H7 (cell line): Measurements from ENCODE around the gene UGT3A2. TPM values are rescaled to one million over a fixed set of nuclear protein-coding genes. Genes with fewer than 3 reads are reported as not detected.
"Not testable (repeated sequence)": the region's sequence is repeated elsewhere in the genome, so short reads cannot be mapped to it uniquely, and the experiment has no call there.

ENCODE experiments used
- DNase-seq: peaks from one replicate; pipeline ENCODE4 v3.0.0; 2012
- H3K27me3 ChIP-seq: 2 replicates; pipeline ENCODE4 v1.6.0; 2011; ENCODE audit warnings: mild to moderate bottlenecking, low read length; ENCODE audit not compliant: control insufficient read depth, insufficient read depth
- H3K36me3 ChIP-seq: replicated peaks from 2 replicates; pipeline ENCODE4 v1.5.1; 2011; ENCODE audit warnings: low read length; ENCODE audit not compliant: control insufficient read depth, insufficient read depth
- H3K4me3 ChIP-seq: 2 replicates; pipeline ENCODE4 v1.5.1; 2011; ENCODE audit warnings: low read depth, mild to moderate bottlenecking, control low read depth, low read length, moderate library complexity; ENCODE audit not compliant: insufficient read depth
- total RNA-seq: library from RNA; depleted of rRNA; stranded (reverse); fragments of >200 nt; shearing (Covaris generic); gene quantifications from 2 replicates; pipeline ENCODE4 v1.2.3, GENCODE V29; 2014

UGT3A2 gene
- total RNA-seq, 1 experiment from 2014 or later = 4.7 TPM

DNA sequence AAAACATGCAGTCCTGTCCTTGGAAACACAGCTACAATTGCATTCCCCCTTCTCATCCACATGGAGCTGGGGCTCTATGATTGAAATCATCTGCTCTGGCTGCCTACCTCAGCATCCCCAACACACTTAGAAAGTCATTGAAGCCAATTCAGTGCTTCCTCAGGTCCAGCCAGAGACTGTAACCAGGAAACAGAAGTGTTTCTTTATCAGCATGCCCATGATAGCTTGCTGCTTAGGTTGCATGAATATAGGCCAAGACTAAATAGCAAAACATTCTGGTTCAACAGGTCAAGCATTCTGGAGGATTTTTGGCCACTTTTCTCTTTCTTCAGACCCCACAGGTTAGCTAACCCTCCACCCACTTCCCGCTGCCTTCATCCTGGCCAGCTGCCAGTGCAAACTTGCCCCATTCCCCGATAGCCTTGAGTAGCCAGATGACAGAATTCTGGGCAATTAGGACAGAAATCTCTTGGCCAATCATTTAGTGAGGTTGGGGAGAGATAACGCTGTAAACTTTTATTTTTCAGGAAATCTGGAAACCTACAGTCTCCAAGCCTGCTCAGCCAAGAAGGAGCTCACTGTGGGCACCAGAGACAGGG is 32.0 kb downstream of the UGT3A2 start:
- H3K27me3 ChIP-seq, H3K4me3 ChIP-seq, DNase-seq, H3K36me3 ChIP-seq: not testable (repeated sequence)

DNA sequence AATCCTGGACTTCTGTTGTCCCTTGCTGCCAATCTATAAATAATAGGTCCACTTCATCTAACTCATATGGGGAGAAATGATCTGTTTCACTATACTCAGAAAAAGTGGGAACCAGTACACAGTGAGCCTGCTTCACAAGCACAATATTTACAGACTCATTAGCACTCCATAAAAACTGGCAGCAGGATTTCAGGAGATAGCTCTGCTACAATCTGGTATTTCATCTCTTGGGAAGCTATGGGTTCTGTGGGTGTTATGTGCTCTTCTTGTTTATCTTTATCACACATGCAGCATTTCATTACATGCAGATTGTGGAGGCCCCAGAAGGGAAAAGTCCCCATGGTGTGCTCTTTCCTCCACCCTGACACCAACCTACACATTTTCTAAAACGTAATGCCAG is 33.2 kb downstream of the UGT3A2 start:
- Histone ChIP-seq H3K4me3 (no peak overlapping the region), H3K36me3 (no peaks in the 10 kb centered on the region; the same call in 1 of the 2 replicates), H3K27me3 (no peaks in the 10 kb centered on the region)
- DNase-seq = no peak

DNA sequence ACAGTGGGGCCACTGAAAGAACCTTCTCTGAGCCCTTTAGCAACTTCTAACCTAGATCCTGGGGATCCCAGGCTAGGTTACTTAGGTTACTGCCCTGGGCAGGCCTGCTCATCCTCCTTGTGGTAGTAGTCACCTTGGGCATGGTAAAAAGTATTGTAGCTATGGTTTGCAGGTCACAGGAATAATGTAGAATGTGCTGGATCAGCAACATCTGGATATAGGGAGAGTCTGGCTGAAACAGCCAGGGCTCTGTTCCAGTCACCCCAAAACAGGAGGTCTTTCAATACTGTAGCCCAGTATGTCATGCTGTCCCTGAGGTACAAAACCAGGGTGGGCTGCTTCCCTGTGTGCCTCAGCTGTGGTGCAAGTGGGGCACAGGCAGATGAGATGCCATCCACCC is 33.6 kb downstream of the UGT3A2 start:
- DNase-seq = no peak
- H3K36me3 ChIP-seq = no peaks in the 10 kb centered on the region; the same call in 1 of the 2 replicates
- H3K27me3 ChIP-seq = no peaks in the 10 kb centered on the region
- H3K4me3 ChIP-seq = no peak overlapping the region

DNA sequence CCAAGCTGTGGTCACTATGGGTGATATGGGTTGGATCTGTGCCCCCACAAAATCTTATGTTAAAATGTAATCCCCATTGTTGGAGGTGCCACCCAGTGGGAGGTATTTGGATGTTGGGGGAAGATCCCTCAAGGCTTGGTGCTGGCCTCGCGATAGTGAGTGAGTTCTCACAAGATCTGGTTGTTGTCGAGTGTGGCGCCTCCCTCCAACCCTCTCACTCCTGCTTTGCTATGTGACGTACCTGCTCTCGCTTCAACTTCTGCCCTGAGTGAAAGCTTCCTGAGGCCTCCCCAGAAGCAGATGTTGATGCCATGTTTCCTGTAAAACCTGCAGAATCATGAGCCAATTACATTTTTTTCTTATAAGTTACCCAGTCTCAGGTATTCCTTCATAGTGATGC is 35.5 kb downstream of the UGT3A2 start:
- Histone ChIP-seq H3K36me3 (no peaks in the 10 kb centered on the region; the same call in 1 of the 2 replicates), H3K4me3 (no peak overlapping the region), H3K27me3 (no peaks in the 10 kb centered on the region)
- DNase-seq = no peak

DNA sequence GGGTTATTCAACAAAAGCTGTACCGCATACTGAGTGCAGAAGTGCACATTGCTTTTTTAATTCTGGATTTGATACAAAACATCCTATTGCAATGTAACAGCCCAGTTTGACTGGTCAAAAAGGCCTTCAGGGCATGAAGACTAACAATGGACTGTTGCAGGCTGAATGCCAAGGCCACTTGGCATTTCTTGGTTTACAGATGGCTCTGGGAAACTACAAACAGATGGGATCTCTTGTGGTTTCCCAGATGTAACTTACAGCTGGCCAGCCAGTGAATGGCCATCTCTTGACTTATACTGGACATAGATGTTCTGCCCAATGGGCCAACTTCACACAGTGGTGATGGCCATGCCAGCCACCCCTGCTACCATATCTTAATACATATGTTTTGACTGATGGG is 36.8 kb downstream of the UGT3A2 start:
- no peak for DNase-seq
- Histone ChIP-seq H3K36me3 (no peaks in the 10 kb centered on the region; the same call in 1 of the 2 replicates), H3K27me3 (no peaks in the 10 kb centered on the region), H3K4me3 (no peak overlapping the region)

DNA sequence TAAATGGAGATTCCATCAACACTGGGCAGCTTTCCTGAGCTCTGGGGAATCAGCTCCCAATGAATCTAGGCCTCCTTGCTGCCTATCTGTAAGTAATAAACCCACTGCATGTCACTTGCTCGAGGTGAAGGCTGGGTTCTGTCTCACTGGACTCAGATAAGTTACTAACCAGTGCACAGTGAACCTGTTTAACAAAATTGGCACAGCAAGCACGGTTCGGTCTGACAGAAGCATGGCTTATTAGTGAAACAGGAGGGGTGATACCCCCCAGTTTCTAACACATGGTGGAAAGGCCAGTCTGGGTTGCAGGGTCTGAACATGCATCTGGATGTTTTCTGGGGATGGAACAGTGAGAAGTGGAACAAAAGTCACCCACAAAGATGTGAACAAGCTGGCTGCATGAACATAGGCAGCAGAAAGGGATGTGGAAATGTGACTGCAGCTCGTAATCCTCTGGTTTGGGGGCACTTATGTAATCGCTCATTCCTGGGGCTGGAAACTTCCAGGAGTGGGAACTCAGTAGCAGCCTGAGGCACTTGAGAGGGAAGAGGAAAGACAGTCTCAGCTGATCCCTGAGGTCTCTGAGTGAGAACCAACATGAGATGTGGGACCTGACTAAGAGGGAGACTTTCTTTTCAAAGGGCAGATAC is 37.7 kb downstream of the UGT3A2 start:
- no peaks in the 10 kb centered on the region for H3K27me3 ChIP-seq
- no peak for DNase-seq
- H3K4me3 ChIP-seq = no peak overlapping the region
- H3K36me3 ChIP-seq = no peaks in the 10 kb centered on the region; the same call in 1 of the 2 replicates

DNA sequence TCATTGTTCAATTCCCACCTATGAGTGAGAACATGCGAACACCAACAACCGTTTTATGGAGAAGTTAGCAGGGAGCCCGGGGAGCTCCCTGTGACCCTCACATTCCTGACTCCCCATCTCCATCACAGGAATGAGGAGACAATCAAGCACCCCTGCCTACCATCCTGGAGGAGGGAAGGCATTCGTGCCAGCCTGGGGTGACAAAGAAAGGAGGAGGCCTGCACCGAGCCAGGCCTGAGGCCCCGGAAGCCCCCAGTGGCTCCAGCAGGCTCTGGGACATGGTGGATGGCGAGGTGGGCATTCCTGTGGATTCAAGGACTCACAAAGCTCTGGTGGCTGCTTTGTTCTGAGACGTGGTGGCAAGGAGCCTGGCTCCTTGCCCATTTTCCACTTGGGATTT is 39.0 kb downstream of the UGT3A2 start:
- Histone ChIP-seq H3K27me3 (no peaks in the 10 kb centered on the region), H3K4me3 (no peak overlapping the region), H3K36me3 (no peaks in the 10 kb centered on the region)
- DNase-seq = no peak

DNA sequence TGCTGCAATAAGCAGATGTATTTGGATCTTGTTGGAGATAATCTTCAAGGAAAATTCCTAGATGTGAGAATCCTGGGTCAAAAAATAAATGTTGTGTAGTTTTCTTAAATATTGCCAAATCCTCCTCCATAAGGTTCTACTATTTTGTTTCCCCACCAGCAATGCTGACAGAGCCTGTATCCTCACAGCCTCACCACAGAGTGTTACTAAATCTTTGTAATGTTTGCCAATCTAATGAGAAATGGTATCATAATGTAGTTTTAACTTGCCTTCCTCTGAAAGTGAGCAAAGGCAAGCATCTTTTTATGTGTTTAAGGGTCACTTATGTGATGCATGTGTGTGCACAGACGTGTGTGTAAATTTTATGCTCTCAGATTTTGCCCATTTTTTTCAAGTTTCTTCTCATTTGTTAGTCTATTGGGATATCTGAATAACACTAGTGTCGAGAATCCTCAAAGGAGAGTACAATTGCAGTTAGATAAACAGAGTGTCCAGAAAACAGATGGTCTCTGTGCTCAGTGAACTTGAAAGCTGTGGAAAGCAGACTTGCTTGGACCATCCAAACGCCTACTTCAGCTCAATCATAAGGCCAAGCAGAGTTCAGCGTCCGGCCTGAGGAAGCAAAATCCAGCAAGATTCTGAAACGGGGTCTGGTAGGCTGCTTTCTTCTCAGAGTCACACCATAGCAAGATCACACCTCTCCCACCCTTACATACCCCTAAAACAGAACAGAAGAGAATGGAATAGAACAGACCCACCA is 39.8 kb downstream of the UGT3A2 start:
- H3K27me3 ChIP-seq = no peaks in the 10 kb centered on the region
- no peaks in the 10 kb centered on the region for H3K36me3 ChIP-seq
- no peak for DNase-seq
- no peak overlapping the region for H3K4me3 ChIP-seq

DNA sequence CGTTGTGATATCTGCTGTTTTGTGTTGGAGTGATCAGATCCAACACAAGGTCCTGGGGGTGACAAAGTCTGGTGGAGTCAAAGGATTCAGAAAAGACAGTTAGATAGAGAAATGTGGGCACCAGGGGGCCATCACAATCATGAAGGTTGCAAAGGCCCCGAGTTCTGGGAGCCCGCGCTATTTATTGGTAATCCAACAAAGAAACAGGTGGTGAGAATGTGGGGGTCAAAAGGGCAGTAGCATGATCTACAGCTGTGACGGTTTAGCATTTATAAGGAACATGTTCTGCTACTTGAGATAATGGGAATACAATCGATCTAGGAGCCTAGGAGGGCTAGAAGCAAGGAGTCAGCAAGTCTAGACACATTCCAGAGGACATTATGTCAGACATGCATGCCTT is 44.4 kb downstream of the UGT3A2 start:
- DNase-seq, H3K36me3 ChIP-seq, H3K4me3 ChIP-seq, H3K27me3 ChIP-seq: not testable (repeated sequence)

DNA sequence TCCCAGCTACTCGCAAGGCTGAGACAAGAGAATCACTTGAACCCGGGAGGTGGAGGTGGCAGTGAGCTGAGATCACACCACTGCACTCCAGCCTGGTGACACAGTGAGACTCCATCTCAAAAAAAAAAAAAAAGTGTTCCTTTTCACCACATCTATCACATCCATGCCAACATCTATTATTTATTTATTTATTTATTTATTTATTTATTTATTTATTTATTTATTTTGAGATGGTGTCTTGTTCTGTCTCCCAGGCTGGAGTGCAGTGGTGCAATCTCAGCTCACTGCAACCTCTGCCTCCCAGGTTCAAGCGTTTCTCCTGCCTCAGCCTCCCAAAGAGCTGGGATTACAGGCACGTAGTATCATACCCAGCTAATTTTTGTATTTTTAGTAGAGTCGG is 47.1 kb downstream of the UGT3A2 start:
- not testable (repeated sequence) for H3K27me3 ChIP-seq, H3K36me3 ChIP-seq, H3K4me3 ChIP-seq, DNase-seq

DNA sequence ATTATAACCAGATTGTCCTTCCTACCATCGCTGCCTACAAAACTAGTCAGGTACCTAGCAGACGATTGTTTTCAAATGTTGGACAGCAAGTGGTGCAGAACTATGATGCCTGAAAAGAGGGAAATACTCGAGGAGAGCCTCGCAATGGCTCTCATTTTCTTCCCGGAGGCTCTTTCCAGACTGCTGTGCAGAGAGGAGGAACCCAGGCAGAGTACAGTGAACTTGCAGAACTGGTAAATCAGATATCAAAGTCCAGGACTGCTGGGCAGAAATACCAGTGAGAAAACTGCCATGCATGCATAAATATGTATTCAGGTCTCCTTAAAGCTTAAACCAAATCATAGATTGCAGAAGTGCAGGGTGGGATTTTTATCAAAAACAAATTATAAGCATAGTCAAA is 49.1 kb downstream of the UGT3A2 start:
- Histone ChIP-seq H3K36me3 (no peaks in the 10 kb centered on the region), H3K4me3 (no peak overlapping the region), H3K27me3 (no peaks in the 10 kb centered on the region)
- no peak for DNase-seq

DNA sequence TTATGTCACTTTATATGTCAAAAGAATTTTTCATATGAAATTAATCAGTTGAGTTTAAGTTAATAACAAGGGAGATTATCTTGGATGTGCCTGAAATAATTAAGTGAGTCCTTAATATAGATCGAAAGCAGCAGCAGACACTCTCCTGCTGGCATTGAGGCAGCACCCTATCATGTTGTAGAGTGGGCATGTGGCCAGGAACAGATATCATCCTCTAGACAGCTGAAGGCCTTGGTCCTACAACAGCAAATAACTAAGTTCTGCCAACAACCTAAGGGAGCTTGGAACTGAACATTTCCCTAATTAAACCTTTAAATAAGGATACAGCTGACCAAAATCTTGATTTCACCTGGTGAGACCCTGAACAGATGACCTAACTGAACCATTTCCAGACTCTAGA is 49.7 kb downstream of the UGT3A2 start:
- Histone ChIP-seq H3K27me3 (no peaks in the 10 kb centered on the region), H3K4me3 (no peak overlapping the region), H3K36me3 (no peaks in the 10 kb centered on the region)
- no peak for DNase-seq

DNA sequence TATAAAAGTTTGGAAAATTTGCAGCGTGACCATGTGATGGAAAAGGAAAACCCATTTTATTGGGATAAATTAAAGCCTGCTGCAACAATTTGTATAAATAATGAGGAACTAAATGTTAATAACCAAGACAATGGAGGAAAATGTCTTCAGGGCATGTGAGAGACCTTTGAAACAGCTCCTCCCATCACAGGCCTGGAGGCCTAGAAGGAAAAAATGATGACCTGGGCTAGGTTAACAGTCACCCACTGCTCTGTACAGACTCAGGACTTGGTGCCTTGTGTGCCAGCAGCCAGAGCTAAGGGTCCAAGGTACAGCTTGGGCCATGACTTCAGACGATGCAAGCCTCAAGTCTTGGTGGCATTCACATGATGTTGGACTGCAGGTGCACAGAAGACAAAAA is 53.5 kb downstream of the UGT3A2 start:
- no peak for DNase-seq
- Histone ChIP-seq H3K36me3 (no peaks in the 10 kb centered on the region), H3K27me3 (no peaks in the 10 kb centered on the region), H3K4me3 (no peak overlapping the region)

DNA sequence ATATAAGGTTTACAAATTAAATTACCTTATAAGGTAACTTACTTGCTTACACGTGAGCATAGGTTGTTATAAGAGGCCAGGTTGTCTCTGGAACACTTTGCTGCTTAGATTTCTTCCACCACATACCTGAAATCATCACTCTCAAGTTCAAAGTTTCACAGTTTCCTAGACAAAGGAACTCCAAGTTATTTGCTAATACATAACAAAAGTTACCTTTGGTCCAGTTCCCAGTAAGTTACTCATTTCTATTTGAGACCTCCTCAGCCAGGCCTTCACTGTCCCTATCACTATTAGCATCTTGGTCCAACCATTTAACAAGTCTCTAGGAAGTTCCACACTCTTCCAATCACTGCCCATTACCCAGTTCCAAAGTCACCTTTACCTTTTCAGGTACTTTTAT is 57.0 kb downstream of the UGT3A2 start:
- Histone ChIP-seq H3K36me3 (no peaks in the 10 kb centered on the region), H3K4me3 (no peak overlapping the region), H3K27me3 (no peaks in the 10 kb centered on the region)
- DNase-seq = no peak

DNA sequence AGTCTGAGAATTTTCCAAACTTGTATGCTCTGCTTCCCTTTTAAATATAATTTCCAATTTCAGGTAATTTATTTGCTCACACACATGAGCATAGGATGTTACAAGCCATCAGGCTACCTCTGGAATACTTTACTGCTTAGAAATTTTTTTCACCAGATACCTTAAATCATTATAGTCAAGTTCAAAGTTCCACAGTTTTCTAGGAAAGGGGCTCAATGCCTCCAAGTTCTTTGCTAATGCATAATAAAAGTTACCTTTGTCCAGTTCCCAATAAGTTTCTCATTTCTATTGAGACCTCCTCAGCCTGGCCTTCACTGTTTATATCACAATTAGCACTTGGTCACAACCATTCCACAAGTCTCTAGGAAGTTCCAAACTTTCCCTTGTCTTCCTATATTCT is 59.3 kb downstream of the UGT3A2 start:
- Histone ChIP-seq H3K36me3 (no peaks in the 10 kb centered on the region), H3K4me3 (no peak overlapping the region), H3K27me3 (no peaks in the 10 kb centered on the region)
- DNase-seq = no peak
